Eye (tissue), 1 donor: ENCODE measurements around the gene PRH2.

Experiments used
- DNase-seq: peaks from one replicate; pipeline ENCODE4 v3.0.0-alpha.2; 2015

The PRH2 gene

DNA sequence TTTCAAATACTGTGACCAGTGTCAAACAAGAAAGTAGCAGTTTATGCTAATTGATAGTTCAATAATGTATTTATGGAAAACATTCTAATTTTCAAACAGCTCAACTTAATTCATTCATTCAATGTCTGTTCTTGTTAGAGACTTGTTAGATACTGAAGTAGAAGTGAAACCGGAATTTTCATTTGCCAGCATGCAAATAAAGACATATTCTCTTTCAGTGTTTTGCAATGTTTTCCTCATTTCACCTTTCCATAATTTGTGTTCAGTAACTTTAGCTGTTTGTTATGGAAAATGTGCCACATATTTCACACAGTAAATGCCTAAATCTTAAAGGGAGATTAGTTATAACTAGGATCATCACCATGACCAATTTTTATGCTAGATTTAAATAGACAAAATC lies 36.4 kb downstream of the PRH2 start:
- no peak for DNase-seq

DNA sequence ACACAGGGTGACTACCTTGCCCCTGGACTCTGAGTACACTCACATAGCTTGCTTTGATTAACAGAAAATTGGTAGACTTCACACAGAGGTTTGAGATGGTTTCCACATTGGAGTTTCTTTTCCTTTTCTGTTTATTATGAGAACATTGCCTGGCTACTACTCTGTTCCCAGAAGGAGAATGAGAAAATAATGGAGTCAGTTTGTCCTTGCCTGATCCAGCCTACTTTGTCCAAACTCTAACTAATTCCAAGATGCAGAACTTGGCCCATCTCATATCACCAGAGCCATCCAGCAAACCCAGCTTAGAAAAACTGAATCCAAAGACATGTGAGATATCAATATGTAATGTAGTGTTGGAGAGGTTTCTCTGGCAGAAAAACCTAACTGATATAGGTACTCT lies 37.3 kb downstream of the PRH2 start:
- no peak for DNase-seq

- DNase-seq, result peak; percentile 16
Observed at GRCh38 chr12:10967409-10967808, 38.4 kb downstream of the PRH2 start.

DNA sequence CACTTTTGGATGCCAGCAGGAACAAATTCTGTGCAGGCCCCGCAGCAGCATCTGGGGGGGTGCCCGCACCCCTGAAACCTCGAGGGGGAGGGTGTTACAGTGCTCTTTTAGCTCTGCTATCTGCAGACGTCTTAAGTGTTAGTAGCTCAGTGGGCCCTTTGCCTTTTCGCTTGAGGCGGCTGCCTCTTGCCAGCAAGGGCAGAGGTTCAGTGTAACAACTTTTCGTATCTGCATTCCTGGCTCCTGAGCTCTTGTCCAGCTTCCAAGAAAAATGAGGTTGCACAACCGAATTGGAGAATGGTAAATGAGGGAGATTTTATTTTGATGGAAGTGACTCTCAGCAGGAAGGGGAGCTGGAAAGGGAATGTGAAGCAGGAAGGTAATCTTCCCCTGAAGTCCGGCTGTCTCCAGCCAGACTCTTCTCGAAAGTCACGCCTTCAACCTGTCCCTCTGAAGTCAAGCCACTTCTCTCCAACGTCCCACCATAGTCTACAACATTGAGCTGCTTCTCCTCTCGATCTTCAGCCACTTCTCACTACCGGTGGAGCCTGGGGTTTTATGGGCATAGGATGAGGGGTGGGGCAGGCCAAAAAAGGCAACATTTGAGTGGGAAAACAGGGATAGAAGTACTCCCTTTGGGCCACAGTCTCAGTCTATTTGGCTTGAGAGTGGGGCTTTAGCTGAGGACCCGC lies 39.9 kb downstream of the PRH2 start:
- no peak for DNase-seq

DNA sequence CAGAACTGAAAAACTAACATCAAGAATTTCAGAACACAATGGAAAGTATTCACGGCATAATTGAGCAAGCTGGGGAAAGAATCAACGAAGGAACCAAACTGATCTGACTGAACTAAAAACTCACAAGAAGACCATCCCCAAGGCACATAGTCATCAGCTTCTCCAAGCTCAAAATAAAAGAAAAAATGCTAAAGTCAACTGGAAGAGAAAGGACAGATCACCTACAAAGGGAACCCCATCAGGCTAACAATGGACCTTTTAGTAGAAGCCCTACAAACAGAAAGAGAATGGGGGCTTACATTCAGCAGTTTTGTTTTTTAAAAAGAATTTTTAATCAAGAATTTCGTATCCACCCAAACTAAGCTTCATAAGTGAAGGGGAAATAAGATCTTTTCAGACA lies 45.9 kb downstream of the PRH2 start:
- DNase-seq, result no peak

DNA sequence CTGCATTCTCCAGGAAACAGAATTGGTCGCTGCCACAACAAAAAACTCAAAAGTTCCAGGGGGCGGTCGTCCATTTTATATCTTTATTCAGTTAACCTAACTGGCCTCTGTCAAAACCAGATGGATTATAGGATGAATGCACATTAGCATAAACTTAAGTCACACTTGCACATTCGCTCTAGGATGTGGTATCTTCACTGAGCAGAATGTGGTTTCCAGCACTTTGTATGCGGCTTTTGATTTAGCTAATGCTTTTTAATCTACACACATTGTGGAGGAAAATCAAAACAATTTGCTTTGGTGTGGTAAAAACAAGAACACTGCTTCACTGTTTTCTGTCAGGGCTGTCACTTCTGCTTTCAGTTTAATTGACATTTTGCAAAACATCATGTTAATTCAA lies 53.2 kb downstream of the PRH2 start:
- DNase-seq, result no peak
